Midbrain (tissue), 1 donor: ENCODE data around the gene SLC1A7.

Source experiments
- DNase-seq: peaks from one replicate; lab custom pipeline; 2025; lab: John Stamatoyannopoulos, UW

The SLC1A7 gene

GRCh38 chr1:53133261-53134041 is 9.0 kb downstream of the SLC1A7 start:
- no peak for DNase-seq

DNA sequence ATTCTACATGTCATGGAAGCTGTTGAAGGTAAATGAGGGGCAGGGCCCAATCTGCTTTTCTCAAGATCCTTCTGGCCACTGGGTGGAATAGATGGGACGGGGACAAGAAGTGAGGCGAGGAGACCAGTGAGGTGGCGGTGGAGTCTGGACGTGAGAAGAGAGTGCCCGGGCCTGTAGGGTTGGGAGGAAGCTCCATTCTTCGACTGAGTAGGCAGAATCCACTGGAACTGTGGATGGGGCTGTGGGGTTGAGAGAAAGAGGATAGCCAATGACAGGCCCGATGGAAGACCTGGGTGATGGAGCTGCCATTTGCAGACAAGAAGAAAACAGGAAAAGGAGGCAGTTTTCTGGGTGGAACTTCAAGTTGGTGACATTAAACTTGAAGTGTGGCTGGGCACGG is 10.3 kb downstream of the SLC1A7 start:
- DNase-seq, result no peak

- DNase-seq, result no peak
These were observed 10.9 kb downstream of the SLC1A7 start for GRCh38 chr1:53131590-53131938.

GRCh38 chr1:53130878-53131589 is 11.4 kb downstream of the SLC1A7 start:
- no peak for DNase-seq

DNA sequence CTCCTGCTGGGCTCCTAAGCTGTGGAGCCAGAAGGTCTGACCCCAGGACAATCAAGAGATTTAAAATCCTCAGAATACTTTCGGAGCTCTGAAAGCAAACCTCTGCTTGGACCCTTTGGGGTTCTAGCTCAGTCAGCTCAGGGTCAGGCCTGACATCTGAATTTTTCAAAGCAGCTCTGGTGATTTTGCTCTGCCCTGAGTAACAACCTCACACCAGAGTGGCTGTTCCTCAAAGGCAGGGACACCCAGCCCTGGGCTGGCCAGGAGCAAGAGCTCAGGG is 11.9 kb downstream of the SLC1A7 start:
- no peak for DNase-seq

DNA sequence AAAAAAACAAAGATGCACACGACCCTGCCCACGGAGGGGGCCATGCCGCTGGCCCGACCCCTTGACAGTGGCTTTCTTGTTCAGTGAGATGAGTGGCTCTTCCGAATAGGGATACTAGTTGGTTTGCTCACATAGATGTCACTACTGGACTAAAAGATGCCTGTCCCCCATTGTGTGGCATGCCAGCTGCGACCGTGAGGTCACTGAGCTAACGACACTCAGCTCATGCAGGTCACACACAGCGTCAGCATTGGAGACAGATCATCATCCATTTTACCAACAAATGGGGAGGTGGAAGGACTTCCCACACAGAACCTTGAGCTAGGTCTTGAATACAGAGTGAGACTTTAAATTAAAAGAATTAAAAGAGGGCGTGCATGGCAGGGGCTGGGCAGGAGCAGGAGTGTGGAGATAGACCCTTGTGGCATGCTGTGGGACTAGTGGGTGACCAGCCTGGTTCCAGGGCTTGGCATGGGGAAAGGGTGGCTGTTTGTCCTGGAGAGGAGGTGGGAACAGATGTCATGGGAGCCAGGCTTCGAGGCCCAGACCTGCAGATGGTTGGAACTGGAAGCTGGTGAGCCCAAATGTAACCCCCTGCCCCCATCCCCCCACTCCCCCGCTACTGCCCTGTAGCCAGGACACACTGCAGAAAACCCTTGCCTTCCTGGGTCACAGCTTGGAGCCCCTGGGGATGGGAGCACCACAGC is 12.4 kb downstream of the SLC1A7 start:
- DNase-seq, result no peak

- DNase-seq, result no peak
These were observed 14.0 kb downstream of the SLC1A7 start for GRCh38 chr1:53128401-53128800.

DNA sequence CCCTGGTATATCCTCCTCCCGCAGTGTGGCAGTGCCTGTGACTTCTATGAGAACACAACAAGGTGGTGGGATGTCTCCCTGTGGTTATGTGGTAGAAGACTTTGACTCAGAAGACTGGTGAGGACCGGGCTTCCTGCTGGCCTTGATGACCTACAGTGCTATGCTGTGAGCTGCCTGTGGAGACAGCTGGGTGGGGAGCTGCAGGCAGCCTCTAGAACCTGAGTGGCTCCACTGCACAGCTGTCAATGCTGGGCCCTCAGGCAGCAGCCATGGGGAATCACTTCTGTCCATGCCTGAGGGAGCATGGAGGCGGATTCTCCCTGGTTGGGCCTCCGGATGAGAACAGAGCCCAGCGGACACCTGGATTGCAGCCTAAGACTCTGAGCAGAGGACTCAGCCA is 14.9 kb downstream of the SLC1A7 start:
- no peak for DNase-seq

- no peak for DNase-seq
These were observed 15.9 kb downstream of the SLC1A7 start for GRCh38 chr1:53126495-53126894.

DNA sequence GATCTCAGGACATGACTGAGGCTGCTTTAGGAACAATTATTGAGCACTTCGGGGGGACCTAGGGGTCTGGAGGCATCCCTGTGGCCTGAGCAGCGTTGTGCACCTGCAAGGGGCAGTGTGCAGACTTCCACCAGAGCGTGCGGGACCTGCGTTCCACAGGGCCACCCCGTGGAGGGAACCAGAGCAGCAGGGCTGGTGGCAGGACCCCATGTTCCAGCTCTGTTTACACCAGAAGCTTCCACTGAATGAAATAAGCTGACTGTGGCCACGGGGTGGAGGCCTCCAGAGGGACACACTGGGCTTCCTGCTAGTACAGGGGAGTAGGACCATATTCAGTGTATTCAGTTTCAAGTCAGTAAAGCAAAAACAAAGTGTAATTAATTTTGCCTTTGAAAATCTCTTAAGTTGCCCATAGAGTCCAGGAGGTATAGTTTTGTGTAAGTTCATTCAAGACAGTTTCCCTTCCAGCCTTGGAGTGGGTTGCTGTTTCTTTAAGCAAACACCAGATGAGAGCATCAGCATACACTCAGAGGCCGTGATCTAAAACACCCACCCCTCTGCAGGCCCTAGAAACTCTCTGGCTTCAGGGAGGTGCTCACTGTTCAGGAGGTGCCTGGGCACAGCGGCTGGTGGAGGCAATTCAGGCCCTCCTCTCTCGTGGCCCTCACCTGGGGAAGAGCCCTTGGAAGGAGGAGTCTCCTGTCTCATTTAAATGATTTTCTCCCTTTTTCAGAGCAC is 16.6 kb downstream of the SLC1A7 start:
- no peak for DNase-seq

- DNase-seq, result no peak
These were observed 17.3 kb downstream of the SLC1A7 start for GRCh38 chr1:53125122-53125521.

DNA sequence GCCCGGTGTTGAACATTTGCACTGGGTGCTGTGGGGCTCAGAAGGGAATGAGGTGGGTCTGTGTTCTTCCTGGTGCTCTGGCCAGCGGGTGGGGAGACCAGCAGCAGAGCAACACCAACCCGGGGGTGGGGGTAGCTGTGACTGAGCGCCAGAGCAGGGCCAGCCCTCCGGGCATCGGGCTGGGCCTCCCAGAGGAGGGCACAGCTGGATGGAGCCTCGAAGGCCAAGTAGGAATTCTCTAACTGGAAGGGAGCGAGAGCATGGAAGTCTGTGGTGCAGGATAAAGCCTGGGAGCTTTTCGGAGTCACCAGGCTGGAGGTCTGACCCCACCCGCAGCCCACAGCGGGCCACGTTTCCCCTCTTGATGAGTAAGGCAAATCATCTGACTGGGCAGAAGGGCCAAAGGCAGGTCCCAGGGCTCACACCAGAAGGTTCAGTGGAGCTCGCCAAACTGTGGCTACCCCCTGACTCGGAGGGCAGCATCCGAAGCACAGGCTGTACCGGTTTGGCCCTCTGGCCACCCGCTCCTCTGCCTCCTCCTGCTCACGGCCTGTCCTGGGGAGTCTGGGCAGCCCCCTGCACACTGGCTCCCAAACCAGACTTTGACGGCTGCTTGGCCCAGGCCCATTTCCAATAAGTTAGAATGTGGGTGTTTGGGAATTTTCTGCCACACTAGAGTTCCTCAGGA is 18.8 kb downstream of the SLC1A7 start:
- no peak for DNase-seq

DNA sequence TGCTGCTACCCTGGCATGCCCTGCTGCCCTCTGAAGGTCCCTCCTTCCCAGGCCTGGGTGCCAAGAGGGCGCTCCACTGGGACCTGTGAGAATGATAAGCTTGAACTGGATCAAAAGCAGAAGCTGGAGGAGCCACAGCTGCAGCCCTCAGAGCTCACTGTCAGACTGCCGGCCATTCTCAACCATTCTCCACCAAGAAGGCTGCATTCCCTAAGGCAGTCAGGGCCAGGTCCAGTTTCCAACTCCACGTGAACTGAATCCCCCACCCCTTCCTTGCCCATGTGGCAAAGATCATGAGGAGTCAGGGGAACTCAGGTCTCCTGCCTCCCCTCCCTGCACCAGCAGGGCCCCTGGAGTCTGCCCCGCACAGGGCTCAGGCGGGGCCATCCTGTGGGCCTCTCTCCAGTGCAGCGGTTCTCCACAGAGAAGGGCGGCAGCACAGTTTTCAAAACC is 19.5 kb downstream of the SLC1A7 start:
- no peak for DNase-seq

DNA sequence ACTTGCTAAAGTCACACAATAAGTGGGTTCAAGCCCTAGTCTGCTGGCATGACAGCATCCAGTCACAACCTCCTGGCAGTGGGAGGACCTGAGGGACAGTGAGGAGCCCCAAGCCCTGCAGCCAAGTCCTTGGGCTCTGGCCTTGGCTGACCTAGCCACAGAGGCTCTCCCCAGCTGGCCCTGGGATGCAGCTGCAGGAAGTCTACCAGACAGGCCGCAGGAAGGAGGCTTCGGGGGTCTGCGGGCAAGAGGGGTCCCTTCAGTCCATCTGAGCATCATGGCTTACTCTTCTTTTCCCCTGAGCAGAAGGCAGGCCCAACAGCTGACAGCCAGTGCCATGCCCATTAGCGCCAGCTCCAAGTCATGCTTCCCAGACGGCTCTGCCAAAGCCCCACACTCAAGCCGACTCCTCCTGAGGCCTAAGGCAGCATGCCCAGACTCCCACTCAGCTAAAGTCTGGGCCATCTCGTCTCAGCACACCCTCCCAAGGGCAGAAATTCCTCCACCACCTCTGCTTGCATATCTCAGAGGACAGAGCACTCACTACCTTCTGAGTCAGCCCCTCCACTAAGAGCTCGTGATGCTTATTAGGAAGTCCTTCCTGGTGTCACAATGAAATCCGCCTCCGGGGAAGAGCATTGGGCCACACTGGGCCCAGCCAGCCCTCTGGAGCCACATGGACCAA is 20.1 kb downstream of the SLC1A7 start:
- no peak for DNase-seq

GRCh38 chr1:53121319-53122172 is 20.9 kb downstream of the SLC1A7 start:
- DNase-seq, result no peak

- no peak for DNase-seq
These were observed 21.8 kb downstream of the SLC1A7 start for GRCh38 chr1:53120659-53121058.

- no peak for DNase-seq
These were observed 24.6 kb downstream of the SLC1A7 start for GRCh38 chr1:53117836-53118235.

DNA sequence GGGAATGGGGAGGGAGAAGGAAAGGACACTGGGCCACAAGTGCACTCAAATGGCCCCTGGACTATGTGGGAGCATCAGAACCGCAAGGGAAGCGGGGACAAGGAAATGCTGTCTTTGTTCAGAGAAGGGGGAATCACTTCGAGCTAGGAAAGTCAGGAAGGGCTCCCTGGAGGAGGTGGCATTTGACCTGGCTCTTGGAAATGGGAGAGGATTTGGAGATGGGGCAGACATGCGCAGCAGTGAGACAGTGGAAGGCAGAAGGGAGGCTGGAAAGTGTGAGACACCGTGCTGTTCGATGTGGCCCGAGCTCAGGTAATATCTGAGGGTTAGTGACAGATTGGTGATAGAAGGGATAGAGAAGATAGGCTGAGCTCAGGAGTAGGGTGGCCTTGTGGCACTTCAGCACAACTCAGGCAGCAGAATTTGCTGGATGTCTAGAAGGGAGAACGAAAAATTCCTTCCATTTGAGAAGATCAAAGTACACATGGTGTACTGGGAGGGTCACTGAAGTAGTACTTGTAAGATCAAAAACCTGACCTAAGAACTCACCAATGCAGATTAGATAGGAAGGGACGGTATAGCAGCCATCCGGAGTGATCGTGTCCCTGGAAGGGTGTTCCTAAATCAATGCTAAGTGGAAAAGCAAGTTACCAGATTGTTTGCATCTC is 25.4 kb downstream of the SLC1A7 start:
- DNase-seq, result no peak

- no peak for DNase-seq
These were observed 26.1 kb downstream of the SLC1A7 start for GRCh38 chr1:53116307-53116810.
